Stimulated activated CD4-positive, alpha-beta T cell treated with anti-CD3 and anti-CD28 coated beads, TNF-alpha, amount 100 ng/mL, for 48 hours (primary cell): ENCODE measurements around the gene MVB12B.

ENCODE experiments used
- DNase-seq, 3 donors: peaks; one replicate each; pipeline ENCODE4 v3.0.0-alpha.2; 2020; ENCODE audit warnings: low read depth in 3 of 3

MVB12B gene

GRCh38 chr9:126490871-126491567, 164.4 kb downstream of the MVB12B start:
- peak in 1 of 3 donors; percentile 37 for DNase-seq

- DNase-seq, result no peak
These were observed 164.9 kb downstream of the MVB12B start for GRCh38 chr9:126491568-126491879.

GRCh38 chr9:126491949-126492348, 165.3 kb downstream of the MVB12B start:
- no peak for DNase-seq

- DNase-seq, result no peak
These were observed 167.6 kb downstream of the MVB12B start for GRCh38 chr9:126494264-126494663.

DNA sequence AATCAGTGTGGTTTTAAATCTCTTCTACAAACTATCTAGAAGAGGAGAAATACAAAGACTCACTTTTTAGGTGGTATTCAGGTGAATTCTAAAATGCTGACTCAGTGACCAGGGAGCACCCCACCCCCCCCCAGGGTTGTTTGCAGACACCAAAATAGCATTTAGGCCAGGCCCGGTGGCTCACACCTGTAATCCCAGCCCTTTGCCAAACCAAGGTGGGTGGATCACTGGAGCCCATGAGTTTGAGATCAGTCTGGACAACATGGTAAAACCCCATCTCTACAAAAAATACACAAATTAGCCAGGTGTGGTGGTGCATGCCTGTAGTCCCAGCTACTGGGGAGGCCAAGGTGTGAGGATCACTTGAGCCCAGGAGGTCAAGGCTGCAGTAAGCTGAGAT, 168.1 kb downstream of the MVB12B start:
- no peak for DNase-seq

GRCh38 chr9:126495411-126496180, 169.0 kb downstream of the MVB12B start:
- DNase-seq, result no peak

DNA sequence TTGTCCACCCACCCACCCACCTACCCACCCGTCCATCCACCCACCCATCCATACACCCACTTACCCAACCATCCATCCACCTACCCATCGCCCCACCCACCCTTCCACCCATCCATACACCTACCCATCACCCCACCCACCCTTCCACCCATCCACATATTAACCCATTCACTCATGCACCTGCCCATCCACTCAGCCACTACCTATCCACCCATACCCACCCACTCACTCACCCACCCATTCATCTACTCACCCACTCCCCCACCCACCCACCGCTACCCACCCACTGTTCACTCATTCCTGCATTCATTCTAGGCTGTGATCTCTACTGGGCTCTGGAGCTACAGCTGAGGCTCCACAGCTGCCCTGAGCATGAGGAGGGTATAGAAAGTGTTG, 169.6 kb downstream of the MVB12B start:
- no peak for DNase-seq

- no peak for DNase-seq
These were observed 170.4 kb downstream of the MVB12B start for GRCh38 chr9:126496781-126497659.

DNA sequence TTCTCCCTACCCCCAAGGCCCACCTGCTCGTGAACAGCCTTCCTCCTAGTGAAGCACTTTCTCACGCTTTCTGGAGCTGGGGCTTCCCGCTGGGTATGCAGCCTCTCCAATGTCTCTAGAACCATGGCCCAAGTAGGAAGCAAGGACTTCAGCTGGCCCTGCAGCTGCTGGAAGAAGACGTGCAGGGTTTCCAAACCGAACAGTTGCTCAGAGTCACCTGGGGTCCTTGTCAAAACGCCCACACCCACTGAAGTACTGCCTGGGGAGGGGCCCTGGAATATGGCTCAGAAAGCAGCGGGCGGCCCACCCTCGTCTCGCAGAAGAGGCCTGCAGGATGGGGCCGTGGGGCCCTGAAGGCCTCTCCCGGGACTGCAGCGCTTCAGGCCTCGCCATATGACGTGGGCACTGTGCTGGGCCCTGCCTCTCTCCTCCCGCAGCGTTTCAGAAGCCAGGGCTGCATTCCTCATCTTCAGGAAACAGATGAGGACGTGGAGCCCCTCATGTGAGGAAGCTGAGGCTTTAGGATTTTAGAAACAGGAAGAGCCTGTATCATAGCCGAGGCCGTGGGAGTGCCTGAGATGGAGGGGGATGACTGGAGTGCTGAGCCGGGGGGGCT, 171.1 kb downstream of the MVB12B start:
- no peak for DNase-seq

- DNase-seq, result no peak
These were observed 171.7 kb downstream of the MVB12B start for GRCh38 chr9:126498331-126498730.

DNA sequence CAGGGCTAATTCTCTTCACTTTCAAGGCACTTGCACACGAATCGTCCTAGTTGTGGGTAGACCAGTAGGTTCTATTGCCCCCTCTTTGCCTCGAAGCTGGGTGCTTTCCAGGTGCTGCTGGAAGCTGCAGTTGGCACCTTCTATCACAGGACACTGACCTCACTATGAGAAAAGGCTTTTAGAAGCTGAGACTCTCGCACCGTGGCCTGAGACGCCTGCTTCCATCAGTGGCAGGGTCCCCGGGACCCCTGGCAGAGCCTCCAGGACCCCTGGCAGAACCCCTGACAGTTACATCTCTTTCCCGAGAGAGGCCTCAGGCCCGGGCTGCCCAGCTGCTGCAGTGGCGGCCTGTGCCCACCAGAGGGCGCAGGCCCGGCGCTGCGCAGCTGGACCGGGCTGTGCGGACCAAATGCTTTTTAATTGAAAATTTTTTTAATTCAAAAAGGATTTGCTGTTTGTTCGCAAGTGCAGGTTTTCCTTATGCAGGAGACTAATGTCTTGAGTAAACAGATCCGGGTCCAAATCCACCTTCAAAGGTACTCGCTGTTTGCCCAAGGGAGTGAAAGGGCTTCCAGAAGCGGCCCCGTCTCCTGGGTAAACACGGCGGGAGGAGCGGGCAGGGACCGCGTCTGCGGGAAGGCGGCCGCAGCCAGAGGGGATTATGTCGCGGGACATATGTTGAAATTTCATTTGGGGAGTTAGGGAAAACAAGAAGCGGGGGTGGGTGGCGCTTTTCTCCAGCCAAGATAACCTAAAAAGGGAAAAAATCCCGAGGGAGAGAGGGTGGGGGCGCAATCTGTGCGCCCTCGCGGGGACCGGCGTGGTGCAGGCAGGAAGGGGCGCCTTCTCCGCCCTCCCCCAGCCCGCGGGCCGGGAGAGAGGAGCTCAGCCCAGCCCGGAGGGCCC, 172.6 kb downstream of the MVB12B start:
- peak in 1 of 3 donors; percentile 22 for DNase-seq

DNA sequence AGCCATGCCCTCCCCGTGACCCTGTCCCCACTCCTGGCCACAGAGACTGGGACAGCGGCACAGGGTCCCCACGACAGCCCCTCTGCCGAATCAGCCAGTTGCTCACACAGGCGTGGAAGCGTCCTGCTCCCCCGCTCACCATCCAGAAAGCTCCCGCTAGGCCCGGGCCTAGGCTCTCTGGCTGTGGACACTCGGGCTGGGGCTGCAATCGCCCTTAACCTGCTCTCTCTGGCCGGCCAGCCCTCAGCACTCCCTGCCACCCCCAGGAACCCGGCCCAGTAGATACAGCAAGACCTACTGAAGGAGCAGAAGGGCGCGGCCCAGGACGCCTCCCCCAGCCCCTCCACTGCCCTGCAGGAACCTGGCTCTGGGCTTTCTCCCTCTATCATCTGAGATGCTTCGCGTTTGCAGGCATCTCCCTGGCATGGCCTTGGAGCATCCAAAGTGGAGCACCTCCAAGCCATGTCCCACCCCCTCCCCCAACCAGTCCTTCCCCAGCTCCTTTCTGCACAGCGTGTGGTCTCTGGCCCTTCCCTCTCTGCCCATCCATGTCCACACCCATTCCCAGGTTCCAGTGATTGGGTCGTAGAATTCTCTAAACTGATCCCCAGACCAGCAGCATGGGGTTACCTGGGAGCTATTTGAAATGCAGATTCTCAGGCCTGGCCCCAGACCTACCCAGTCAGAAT, 173.4 kb downstream of the MVB12B start:
- no peak for DNase-seq

DNA sequence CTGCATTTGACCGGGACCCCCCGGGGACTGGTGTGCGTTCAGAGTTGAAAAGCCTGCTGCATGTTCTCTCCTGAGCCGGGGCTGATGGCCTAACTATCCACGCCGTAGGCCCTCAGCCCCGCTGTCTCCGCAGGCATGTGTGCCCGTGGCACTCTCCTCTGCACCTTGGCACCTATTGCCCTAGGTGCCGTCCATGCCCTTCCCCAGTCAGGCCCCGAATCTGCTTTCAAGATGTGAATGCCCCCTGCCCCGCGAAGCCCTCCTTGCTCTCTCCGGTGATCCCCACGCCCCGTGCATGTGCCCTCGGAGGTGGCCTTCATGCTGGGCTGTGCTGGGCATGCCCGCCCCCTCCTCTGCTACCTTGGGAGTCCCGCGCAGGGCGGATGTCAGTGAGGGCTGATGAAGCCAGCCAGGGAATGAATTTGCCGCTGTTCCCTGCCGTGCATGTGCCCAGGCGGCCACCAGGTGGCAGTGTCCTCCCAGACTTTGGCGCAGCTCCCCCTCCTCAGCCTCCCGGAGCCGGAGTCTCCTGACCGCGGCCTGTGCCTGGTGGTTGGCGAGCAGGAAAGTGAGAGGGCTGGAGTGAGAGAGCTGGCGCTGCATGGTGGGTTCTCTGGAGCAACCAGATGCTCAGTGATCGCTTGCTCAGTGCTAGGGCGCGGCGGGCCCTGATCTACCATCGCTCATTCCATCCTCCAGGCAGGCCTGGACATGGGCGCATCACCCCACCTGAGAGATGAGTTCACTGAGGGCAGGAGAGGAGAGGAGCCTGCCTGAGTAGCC, 174.2 kb downstream of the MVB12B start:
- DNase-seq, result peak; percentile 52 to 59 (median 56)

DNA sequence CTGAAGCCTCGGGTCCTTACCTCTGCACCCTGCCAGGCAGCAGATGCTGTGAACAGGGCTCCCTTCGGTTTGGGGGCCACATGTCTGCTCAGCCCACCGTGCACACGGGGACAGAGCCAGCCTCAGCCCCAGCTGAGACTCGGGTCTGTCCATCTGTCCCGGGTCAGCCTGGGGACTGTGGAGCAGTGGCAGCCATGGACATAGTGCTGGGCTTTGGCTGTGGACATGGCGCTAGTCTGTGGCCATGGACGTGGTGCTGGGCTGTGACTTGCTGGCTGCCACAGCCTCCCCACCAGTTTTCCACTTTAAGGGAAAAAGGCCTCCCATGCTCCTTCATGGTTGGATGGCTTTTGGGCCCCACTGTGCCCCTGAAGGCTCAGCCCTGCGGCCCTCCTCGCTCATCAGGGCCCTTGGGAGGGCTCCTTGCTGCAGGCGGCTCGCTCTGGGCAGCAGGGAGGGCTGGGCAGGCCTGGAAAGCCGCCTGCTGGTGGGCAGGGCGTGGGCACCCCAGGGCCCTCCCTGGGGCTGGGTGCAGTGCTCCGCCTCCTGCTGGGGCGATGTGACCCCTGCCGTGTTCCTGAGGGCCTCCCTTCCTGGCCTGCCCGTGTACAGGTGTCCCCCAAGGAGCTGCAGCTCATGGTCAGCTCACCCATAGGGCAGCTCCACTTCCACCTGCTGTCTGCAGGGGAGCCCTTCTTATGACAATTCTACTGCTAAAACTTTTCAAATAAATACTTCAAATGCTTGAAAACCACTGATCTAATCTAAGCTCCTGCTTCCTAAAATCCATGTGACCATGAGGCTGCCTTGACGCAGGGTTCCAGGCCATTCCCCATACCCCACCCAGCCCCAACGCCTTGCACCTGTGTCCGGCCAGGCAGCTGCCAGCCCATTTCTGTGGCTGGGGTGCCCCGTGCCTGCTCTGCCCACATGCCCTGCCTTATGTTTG, 175.0 kb downstream of the MVB12B start:
- no peak for DNase-seq

- DNase-seq, result no peak
These were observed 176.0 kb downstream of the MVB12B start for GRCh38 chr9:126502417-126503332.

DNA sequence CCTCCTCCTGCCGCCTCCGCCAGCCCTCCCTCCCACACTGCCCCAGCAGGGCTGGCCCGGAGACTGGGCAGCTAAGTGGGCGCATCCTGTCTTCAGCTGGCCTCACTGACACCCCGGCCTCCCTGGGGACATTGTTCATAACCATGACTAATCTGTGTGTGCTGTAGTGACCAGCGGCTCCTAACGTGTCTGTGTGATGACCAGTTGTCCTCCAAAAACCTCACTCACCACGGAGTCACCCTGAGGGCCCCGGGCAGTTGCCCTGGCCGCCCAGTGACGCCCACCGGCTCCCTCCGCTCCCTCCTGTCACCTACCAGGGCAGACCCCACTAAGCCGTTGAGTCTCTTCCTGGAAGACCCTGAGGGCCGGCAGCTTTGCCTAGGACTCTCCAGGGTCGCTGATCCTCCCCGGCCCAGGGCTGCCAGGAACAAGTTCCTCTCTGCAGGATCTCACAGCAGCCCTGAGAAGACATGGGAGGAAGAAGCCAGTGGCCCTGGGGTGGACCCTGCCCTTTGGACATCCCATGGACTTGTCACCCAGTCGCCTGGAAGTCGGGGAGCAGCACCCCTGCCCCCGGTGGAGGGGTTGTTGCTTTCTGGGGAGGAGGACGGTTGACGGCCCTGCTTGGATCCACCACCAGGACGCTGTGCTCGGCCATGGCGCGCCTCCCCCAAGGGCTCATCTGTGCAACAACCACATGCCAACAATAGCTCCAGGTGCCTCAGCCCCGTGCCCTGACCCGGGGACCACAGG, 176.9 kb downstream of the MVB12B start:
- DNase-seq, result no peak
